Skin of body (tissue), 2 donors: Measurements from ENCODE around the gene ASB7. TPM values are rescaled to one million over a fixed set of nuclear protein-coding genes. Genes with fewer than 3 reads are reported as not detected.

Experiments used
- DNase-seq: peaks from one replicate; lab custom pipeline; 2025; lab: John Stamatoyannopoulos, UW
- total RNA-seq: library from RNA; depleted of rRNA; stranded (reverse); fragments of >200 nt; gene quantifications from one replicate; pipeline ENCODE4 v1.2.3, GENCODE V29; 2014

Gene ASB7
- total RNA-seq, 1 donor from 2014 or later = 10.2 TPM

- DNase-seq = no peak
Observed at GRCh38 chr15:100683434-100683833, 81.0 kb downstream of the ASB7 start.

GRCh38 chr15:100684591-100684990, 82.2 kb downstream of the ASB7 start:
- DNase-seq = no peak

GRCh38 chr15:100686021-100686724, 83.8 kb downstream of the ASB7 start:
- DNase-seq = peak; percentile 28

GRCh38 chr15:100686725-100687473, 84.5 kb downstream of the ASB7 start:
- no peak for DNase-seq

GRCh38 chr15:100687582-100688141, 85.3 kb downstream of the ASB7 start:
- DNase-seq = peak; percentile 20

- DNase-seq = no peak
Observed at GRCh38 chr15:100688549-100689120, 86.2 kb downstream of the ASB7 start.

GRCh38 chr15:100689131-100689899, 86.9 kb downstream of the ASB7 start:
- no peak for DNase-seq

- DNase-seq = peak; percentile 45
Observed at GRCh38 chr15:100690032-100690794, 87.8 kb downstream of the ASB7 start.

- DNase-seq = no peak
Observed at GRCh38 chr15:100690795-100691158, 88.4 kb downstream of the ASB7 start.

- DNase-seq = no peak
Observed at GRCh38 chr15:100691321-100691720, 88.9 kb downstream of the ASB7 start.

GRCh38 chr15:100692246-100692645, 89.9 kb downstream of the ASB7 start:
- no peak for DNase-seq

- DNase-seq = no peak
Observed at GRCh38 chr15:100692671-100693070, 90.3 kb downstream of the ASB7 start.

GRCh38 chr15:100693451-100693850, 91.1 kb downstream of the ASB7 start:
- DNase-seq = no peak

- DNase-seq = peak; percentile 91
Observed at GRCh38 chr15:100694381-100695021, 92.1 kb downstream of the ASB7 start.

GRCh38 chr15:100695048-100695447, 92.7 kb downstream of the ASB7 start:
- peak; percentile 91 for DNase-seq

GRCh38 chr15:100696452-100696851, 94.1 kb downstream of the ASB7 start:
- DNase-seq = no peak
